Breast epithelium (tissue), 4 donors: Measurements from ENCODE around the gene OR6C75. TPM values are rescaled to one million over a fixed set of nuclear protein-coding genes. Genes with fewer than 3 reads are reported as not detected.
"Not testable (repeated sequence)": the region's sequence is repeated elsewhere in the genome, so short reads cannot be mapped to it uniquely, and the experiment has no call there.

Experiments
- DNase-seq, 2 donors: peaks; one replicate each; pipeline ENCODE4 v3.0.0-alpha.2; 2019; ENCODE audit warnings: low spot score in 2 of 2
- H3K27ac ChIP-seq, 2 donors: fragments of 200-600 bp; sonication (generic) in 1 of 2; one replicate each; pipeline ENCODE4 v1.5.1; 2016 to 2019; ENCODE audit warnings: mild to moderate bottlenecking in 1 of 2
- H3K27me3 ChIP-seq, 2 donors: fragments of 200-600 bp; sonication (generic) in 1 of 2; one replicate each; pipeline versions ENCODE4 v1.5.1 to v1.6.0; 2017 to 2019; ENCODE audit warnings: control low read depth in 1 of 2, mild to moderate bottlenecking in 1 of 2
- H3K36me3 ChIP-seq: fragments of 200-600 bp; one replicate; pipeline ENCODE4 v1.5.1; 2019
- H3K4me1 ChIP-seq, 2 donors: fragments of 200-600 bp; sonication (generic); one replicate each; pipeline ENCODE4 v1.5.1; 2016 to 2019; ENCODE audit warnings: control low read depth in 1 of 2
- H3K4me3 ChIP-seq, 3 donors: fragments of 200-600 bp; sonication (generic); 1 replicate in 2 of 3; 2 replicates in 1 of 3; pipeline ENCODE4 v1.5.1; 2016 to 2019; ENCODE audit warnings: mild to moderate bottlenecking in 3 of 3, moderate library complexity in 2 of 3
- H3K9me3 ChIP-seq, 2 donors: fragments of 200-600 bp; sonication (generic) in 1 of 2; one replicate each; pipeline ENCODE4 v1.5.1; 2016 to 2019; ENCODE audit warnings: control low read depth in 1 of 2
- CTCF ChIP-seq, 3 donors: fragments of 450-650 bp; IDR thresholded peaks; one replicate each; pipeline ENCODE4 v1.5.1; 2016 to 2017; ENCODE audit warnings: antibody characterized with exemption in 3 of 3, mild to moderate bottlenecking in 3 of 3, moderate library complexity in 3 of 3
- POLR2A ChIP-seq: fragments of 450-650 bp; IDR thresholded peaks from one replicate; pipeline ENCODE4 v1.6.1; 2016; ENCODE audit warnings: antibody characterized with exemption, mild to moderate bottlenecking, moderate library complexity
- POLR2AphosphoS5 ChIP-seq, 3 donors: sonication (generic); formaldehyde crosslinking; IDR thresholded peaks; one replicate each; pipeline ENCODE4 v1.6.1; 2017; ENCODE audit warnings: antibody characterized with exemption in 3 of 3
- intact Hi-C: fragments of 100-400 bp; cut with DNase I; formaldehyde crosslinking; loops from one replicate; pipeline ENCODE4 v1.15.1; 2023; ENCODE audit warnings: low total_unique reads
- total RNA-seq, 3 donors: library from RNA; depleted of rRNA; stranded (reverse); fragments of >200 nt; gene quantifications; one replicate each; pipeline ENCODE4 v1.1.0, GENCODE V29; 2016

Gene OR6C75
- not detected for total RNA-seq

GRCh38 chr12:55362675-55363074 lies at the start of gene OR6C75:
OR6C75 (plus strand) TSS chr12:55362975; CDS start chr12:55365111, 2,136 bp downstream.
- H3K36me3 ChIP-seq, result no peaks in the 10 kb centered on the region
- intact Hi-C loops, result no loop called here
- DNase-seq, result no peak
- TF ChIP-seq CTCF (IDR thresholded peaks at IDR 0.05), result no peak
- TF ChIP-seq POLR2A, result no peak
- no peak for TF ChIP-seq POLR2AphosphoS5 (IDR thresholded peaks at IDR 0.05)
- no peak within 1 kb of the TSS for H3K4me3 ChIP-seq
- no peak within 1 kb of the TSS for H3K27ac ChIP-seq
- no peaks in the 10 kb centered on the region for H3K4me1 ChIP-seq
- H3K27me3 ChIP-seq, result no peaks in the 10 kb centered on the region
- H3K9me3 ChIP-seq, result no peaks in the 10 kb centered on the region

DNA sequence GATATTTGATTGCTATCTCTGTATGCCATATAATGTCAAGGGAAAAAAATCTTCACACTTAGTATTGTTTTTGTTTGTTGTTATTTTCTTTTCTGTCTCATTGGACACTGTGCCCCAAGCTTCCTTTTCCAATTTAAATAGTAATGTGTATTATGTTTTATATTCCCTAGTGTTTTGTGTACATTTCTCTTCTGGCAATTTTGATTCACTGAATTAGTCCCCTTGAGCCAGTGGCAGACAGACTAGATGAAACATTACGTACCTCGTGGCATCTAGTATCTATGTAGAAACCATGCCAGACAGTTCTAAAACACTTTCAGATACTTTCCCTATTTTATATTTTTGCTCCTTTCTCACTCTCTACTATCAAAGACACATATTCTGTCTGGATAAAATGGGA lies 48.7 kb upstream of the OR6C75 start, which contains the start of gene OR6C1:
TSS of gene OR6C1 (plus strand) at position 301 of the 400 bp plus-strand sequence. CDS start 6,257 bp downstream, outside the sequence.
- Histone ChIP-seq H3K27ac (no peak within 1 kb of the TSS), H3K36me3 (no peaks in the 10 kb centered on the region), H3K4me3 (no peak within 1 kb of the TSS), H3K27me3 (no peaks in the 10 kb centered on the region), H3K9me3 (no peaks in the 10 kb centered on the region), H3K4me1 (no peaks in the 10 kb centered on the region)
- intact Hi-C loops, result no loop called here
- DNase-seq, result no peak
- TF ChIP-seq POLR2AphosphoS5 (IDR thresholded peaks at IDR 0.05) (no peak), POLR2A (no peak), CTCF (IDR thresholded peaks at IDR 0.05) (no peak)

GRCh38 chr12:55320201-55320600 lies 42.6 kb upstream of the OR6C75 start:
- H3K27me3 ChIP-seq, result no peaks in the 10 kb centered on the region
- no peak overlapping the region for H3K27ac ChIP-seq
- no peak overlapping the region for H3K4me3 ChIP-seq
- peaks cover 0 to 3% of the 10 kb centered on the region in 2 donors for H3K9me3 ChIP-seq
- no peak for DNase-seq
- no peak for TF ChIP-seq POLR2AphosphoS5 (IDR thresholded peaks at IDR 0.05)
- no peak for TF ChIP-seq POLR2A
- TF ChIP-seq CTCF (IDR thresholded peaks at IDR 0.05), result no peak
- H3K36me3 ChIP-seq, result no peaks in the 10 kb centered on the region
- H3K4me1 ChIP-seq, result no peaks in the 10 kb centered on the region
- intact Hi-C loops, result no loop called here

GRCh38 chr12:55325801-55326200 lies 37.0 kb upstream of the OR6C75 start:
- intact Hi-C loops, H3K4me1 ChIP-seq, DNase-seq, H3K27me3 ChIP-seq, H3K27ac ChIP-seq, H3K4me3 ChIP-seq, H3K9me3 ChIP-seq, H3K36me3 ChIP-seq: not testable (repeated sequence)

- no peak within 1 kb of the TSS for H3K27ac ChIP-seq
- no peak for TF ChIP-seq POLR2AphosphoS5 (IDR thresholded peaks at IDR 0.05)
- H3K9me3 ChIP-seq, result no peaks in the 10 kb centered on the region
- H3K4me1 ChIP-seq, result no peaks in the 10 kb centered on the region
- intact Hi-C loops, result no loop called here
- H3K4me3 ChIP-seq, result no peak within 1 kb of the TSS
- no peaks in the 10 kb centered on the region for H3K36me3 ChIP-seq
- DNase-seq, result no peak
- H3K27me3 ChIP-seq, result no peaks in the 10 kb centered on the region
These were observed 32.3 kb upstream of the OR6C75 start, which contains the start of gene OR6C3 for GRCh38 chr12:55330446-55330845. OR6C3 (plus strand) TSS chr12:55330746; CDS start chr12:55331701, 955 bp downstream.

DNA sequence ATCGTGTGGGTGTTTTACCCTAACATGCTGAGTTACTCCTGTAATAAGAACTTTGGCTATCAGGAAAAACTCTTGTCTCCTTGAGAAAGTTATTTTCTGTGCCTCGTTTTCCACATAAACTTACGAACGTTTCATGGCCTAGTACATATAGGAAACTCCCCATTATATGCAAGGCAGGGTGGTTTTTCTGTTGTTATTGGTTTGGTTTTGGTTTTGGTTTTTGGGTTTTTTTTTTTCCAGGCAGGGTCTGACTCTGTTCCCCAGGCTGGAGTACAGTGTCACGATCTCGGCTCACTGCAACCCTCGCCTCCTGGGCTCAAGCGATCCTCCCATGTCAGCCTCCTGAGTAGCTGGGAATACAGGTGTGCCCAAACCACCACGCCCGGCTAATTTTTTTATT lies 26.8 kb upstream of the OR6C75 start:
- Histone ChIP-seq H3K27ac (no peak overlapping the region), H3K9me3 (no peaks in the 10 kb centered on the region), H3K4me3 (no peak overlapping the region), H3K36me3 (no peaks in the 10 kb centered on the region), H3K27me3 (no peaks in the 10 kb centered on the region), H3K4me1 (no peaks in the 10 kb centered on the region)
- no peak for DNase-seq
- TF ChIP-seq POLR2A, result no peak
- TF ChIP-seq CTCF (IDR thresholded peaks at IDR 0.05), result no peak
- TF ChIP-seq POLR2AphosphoS5 (IDR thresholded peaks at IDR 0.05), result no peak
- intact Hi-C loops, result loop anchor here (5.0 kb wide), 1 partner anchor 654 kb away; no protein-coding TSS in a partner anchor

- H3K9me3 ChIP-seq, H3K4me3 ChIP-seq, intact Hi-C loops, H3K27ac ChIP-seq, H3K36me3 ChIP-seq, DNase-seq, H3K27me3 ChIP-seq, H3K4me1 ChIP-seq: not testable (repeated sequence)
These were observed 7.4 kb upstream of the OR6C75 start for GRCh38 chr12:55355338-55355737.
